IMR-90 (cell line): ENCODE results near the gene CYGB. TPM values are rescaled to one million over a fixed set of nuclear protein-coding genes. Genes with fewer than 3 reads are reported as not detected.

Experiments used
- ATAC-seq: fragments of 200-7000 bp; cut with Tn5 transposase; 2 replicates; pipeline ENCODE4 v1.9.1; 2020; ENCODE audit warnings: low read depth, mild to moderate bottlenecking, moderate library complexity
- BruUV-seq: library from RNA; stranded (reverse); fragments of 400-500 nt; replicated peaks from 2 replicates; lab custom pipeline; 2021; lab: Mats Ljungman, UMichigan
- CTCF ChIA-PET: fragments of 300-600 bp; formaldehyde crosslinking; extraction: SDS; loops from one replicate; lab custom pipeline; 2021; ENCODE audit warnings: antibody characterized with exemption; lab: Yijun Ruan, JAX
- POLR2A ChIA-PET: fragments of 300-600 bp; sonication (Branson Sonifier 250); formaldehyde crosslinking; loops from one replicate; lab custom pipeline; 2022; ENCODE audit warnings: antibody characterized with exemption; ENCODE audit not compliant: unreplicated experiment; lab: Charles Lee
- DNase-seq: peaks from one replicate; pipeline ENCODE4 v3.0.0; 2013
- H2AFZ ChIP-seq: replicated peaks from 2 replicates; pipeline ENCODE3; 2013; ENCODE audit warnings: low read length, mild to moderate bottlenecking; ENCODE audit not compliant: poor library complexity
- H2AK5ac ChIP-seq: 2 replicates; pipeline ENCODE4 v1.6.1; 2013; ENCODE audit warnings: low read depth, low read length, inconsistent platforms
- H2AK9ac ChIP-seq: replicated peaks from 2 replicates; pipeline ENCODE3; 2013; ENCODE audit warnings: mild to moderate bottlenecking, low read depth, low read length, moderate library complexity; ENCODE audit not compliant: poor library complexity
- H2BK120ac ChIP-seq: 2 replicates; pipeline ENCODE4 v1.6.1; 2013; ENCODE audit warnings: low read depth, low read length, inconsistent platforms
- H2BK15ac ChIP-seq: 3 replicates; pipeline ENCODE4 v1.6.1; 2013; ENCODE audit warnings: low read depth, low read length, inconsistent platforms
- H2BK20ac ChIP-seq: 2 replicates; pipeline ENCODE4 v1.6.1; 2013; ENCODE audit warnings: low read depth, mild to moderate bottlenecking, inconsistent platforms, low read length, moderate library complexity
- H2BK5ac ChIP-seq: 2 replicates; pipeline ENCODE4 v1.6.1; 2013; ENCODE audit warnings: mild to moderate bottlenecking, low read depth, low read length, inconsistent platforms; ENCODE audit not compliant: poor library complexity, severe bottlenecking
- H3K14ac ChIP-seq: replicated peaks from 2 replicates; pipeline ENCODE4 v1.6.1; 2013; ENCODE audit warnings: low read depth, low read length, inconsistent platforms
- H3K18ac ChIP-seq: 2 replicates; pipeline ENCODE4 v1.6.1; 2013; ENCODE audit warnings: low read depth, low read length, control low read depth
- H3K23ac ChIP-seq: 2 replicates; pipeline ENCODE4 v1.6.1; 2013; ENCODE audit warnings: low read depth, low read length, inconsistent platforms
- H3K27ac ChIP-seq: 2 replicates; pipeline ENCODE4 v1.5.1; 2013; ENCODE audit warnings: mild to moderate bottlenecking, control low read depth, low read length; ENCODE audit not compliant: insufficient read depth
- H3K27me3 ChIP-seq: 2 replicates; pipeline ENCODE4 v1.6.1; 2013; ENCODE audit warnings: low read length; ENCODE audit not compliant: control insufficient read depth, insufficient read depth
- H3K36me3 ChIP-seq: 2 replicates; pipeline ENCODE4 v1.6.1; 2013; ENCODE audit warnings: low read length, mixed read lengths; ENCODE audit not compliant: control insufficient read depth, insufficient read depth
- H3K4ac ChIP-seq: 2 replicates; pipeline ENCODE4 v1.6.1; 2013; ENCODE audit warnings: low read depth, low read length, inconsistent platforms
- H3K4me1 ChIP-seq: 2 replicates; pipeline ENCODE4 v1.6.1; 2013; ENCODE audit warnings: low read length, mixed read lengths; ENCODE audit not compliant: control insufficient read depth, insufficient read depth
- H3K4me2 ChIP-seq: 2 replicates; pipeline ENCODE4 v1.6.1; 2013; ENCODE audit warnings: low read depth, mild to moderate bottlenecking, control low read depth, low read length, moderate library complexity
- H3K4me3 ChIP-seq: 2 replicates; pipeline ENCODE4 v1.5.1; 2013; ENCODE audit warnings: low read depth, mild to moderate bottlenecking, control low read depth, low read length, moderate library complexity; ENCODE audit not compliant: insufficient read depth
- H3K56ac ChIP-seq: 2 replicates; pipeline ENCODE4 v1.6.1; 2013; ENCODE audit warnings: low read length, inconsistent platforms; ENCODE audit not compliant: insufficient read depth; ENCODE audit errors: extremely low read depth
- H3K79me1 ChIP-seq, 2 experiments: 2 replicates each; pipeline ENCODE4 v1.6.1; 2013; ENCODE audit warnings: low read length in 2 of 2, inconsistent platforms in 1 of 2, low read depth in 1 of 2
- H3K9ac ChIP-seq: 2 replicates; pipeline ENCODE4 v1.6.1; 2013; ENCODE audit warnings: low read depth, low read length, control low read depth
- H3K9me1 ChIP-seq: 2 replicates; pipeline ENCODE4 v1.6.1; 2013; ENCODE audit warnings: low read length, inconsistent platforms; ENCODE audit not compliant: insufficient read depth
- H3K9me3 ChIP-seq: 2 replicates; pipeline ENCODE4 v1.6.1; 2013; ENCODE audit warnings: low read length; ENCODE audit not compliant: control insufficient read depth, insufficient read depth
- H4K20me1 ChIP-seq: 2 replicates; pipeline ENCODE4 v1.6.1; 2013; ENCODE audit warnings: low read length, inconsistent platforms; ENCODE audit not compliant: insufficient read depth
- H4K5ac ChIP-seq: 2 replicates; pipeline ENCODE4 v1.6.1; 2013; ENCODE audit warnings: mild to moderate bottlenecking, low read depth, low read length, control low read depth
- H4K8ac ChIP-seq, 2 experiments: 2 replicates each; pipeline ENCODE4 v1.6.1; 2013; ENCODE audit warnings: low read depth in 2 of 2, low read length in 2 of 2, control low read depth in 1 of 2, inconsistent platforms in 1 of 2
- H4K91ac ChIP-seq: 2 replicates; pipeline ENCODE4 v1.6.1; 2013; ENCODE audit warnings: low read depth, low read length, inconsistent platforms; ENCODE audit not compliant: insufficient read depth
- BHLHE40 ChIP-seq: fragments of 150-350 bp; IDR thresholded peaks from 2 replicates; pipeline ENCODE4 v1.6.1; 2016; ENCODE audit warnings: mild to moderate bottlenecking, low read depth, low read length
- CEBPB ChIP-seq: IDR thresholded peaks from 2 replicates; pipeline ENCODE4 v1.6.1; 2012; ENCODE audit warnings: low read depth, low read length, improper control_type of control experiment
- CHD1 ChIP-seq: IDR thresholded peaks from 2 replicates; pipeline ENCODE4 v1.6.1; 2012; ENCODE audit warnings: low read depth, low read length, improper control_type of control experiment
- CTCF ChIP-seq: conservative IDR thresholded peaks from 2 replicates; pipeline ENCODE4 v1.5.1; 2012; ENCODE audit warnings: mild to moderate bottlenecking, low read depth, low read length, improper control_type of control experiment
- FOS ChIP-seq: fragments of 150-350 bp; IDR thresholded peaks from 2 replicates; pipeline ENCODE4 v1.6.1; 2016; ENCODE audit warnings: low read depth, low read length
- MAZ ChIP-seq: IDR thresholded peaks from 2 replicates; pipeline ENCODE4 v1.6.1; 2012; ENCODE audit warnings: low read depth, mild to moderate bottlenecking, low read length, improper control_type of control experiment, moderate library complexity, borderline replicate concordance
- MXI1 ChIP-seq: IDR thresholded peaks from 2 replicates; pipeline ENCODE4 v1.6.1; 2012; ENCODE audit warnings: low read depth, mild to moderate bottlenecking, low read length, moderate library complexity, borderline replicate concordance
- NFE2L2 ChIP-seq: fragments of 150-350 bp; IDR thresholded peaks from 2 replicates; pipeline ENCODE4 v1.6.1; 2016; ENCODE audit warnings: low read depth, mild to moderate bottlenecking, low read length
- POLR2A ChIP-seq: IDR thresholded peaks from 2 replicates; pipeline ENCODE4 v1.6.1; 2012; ENCODE audit warnings: mild to moderate bottlenecking, low read depth, low read length
- RAD21 ChIP-seq: IDR thresholded peaks from 2 replicates; pipeline ENCODE4 v1.6.1; 2012; ENCODE audit warnings: low read length, improper control_type of control experiment
- USF2 ChIP-seq: fragments of 150-350 bp; IDR thresholded peaks from 2 replicates; pipeline ENCODE4 v1.6.1; 2017; ENCODE audit warnings: mild to moderate bottlenecking, antibody characterized with exemption, low read length, low read depth
- WGBS, 2 experiments: methylation state at CpG; one replicate each; pipeline versions ENCODE4 v1.1.5 to v1.1.7; 2013; ENCODE audit warnings: missing lambda C conversion rate in 2 of 2; ENCODE audit not compliant: insufficient read length in 1 of 2; ENCODE audit errors: extremely low coverage in 2 of 2; 5-methylcytosine and 5-hydroxymethylcytosine counted together
- dilution Hi-C: fragments of 300-500 bp; cut with HindIII; formaldehyde crosslinking; loops from one replicate; pipeline ENCODE4 v1.14.3; 2018; ENCODE audit warnings: low sequenced_read_pairs; ENCODE audit not compliant: unreplicated experiment
- in situ Hi-C: fragments of 300-500 bp; cut with MboI; formaldehyde crosslinking; loops from 3 replicates; pipeline ENCODE4 v1.14.3; 2019; ENCODE audit warnings: low sequenced_read_pairs, inconsistent platforms, mixed read lengths
- intact Hi-C: fragments of 100-400 bp; cut with micrococcal nuclease; formaldehyde crosslinking; loops from 2 replicates; pipeline ENCODE4 v1.10.0; 2022
- polyA plus RNA-seq, 3 experiments: library from polyadenylated mRNA; depleted of rRNA; stranded (reverse); fragments of >200 nt; gene quantifications; 2 replicates each; pipeline ENCODE4 v1.2.3, GENCODE V29; 2012; ENCODE audit warnings: low replicate concordance in 1 of 3
- total RNA-seq: library from RNA; depleted of rRNA; stranded (reverse); fragments of >200 nt; gene quantifications from 2 replicates; pipeline ENCODE4 v1.2.3, GENCODE V29; 2012
- TF ChIP-seq, protein P1 (sequence below): fragments of 150-350 bp; IDR thresholded peaks from 2 replicates; pipeline ENCODE4 v1.6.1; 2016; ENCODE audit warnings: low read depth, mild to moderate bottlenecking, low read length, moderate library complexity, borderline replicate concordance

The CYGB gene
- total and polyA plus RNA-seq, 2 of the 4 experiments (the other 2 are of a cell fraction), result 1.3 to 2.9 TPM

DNA sequence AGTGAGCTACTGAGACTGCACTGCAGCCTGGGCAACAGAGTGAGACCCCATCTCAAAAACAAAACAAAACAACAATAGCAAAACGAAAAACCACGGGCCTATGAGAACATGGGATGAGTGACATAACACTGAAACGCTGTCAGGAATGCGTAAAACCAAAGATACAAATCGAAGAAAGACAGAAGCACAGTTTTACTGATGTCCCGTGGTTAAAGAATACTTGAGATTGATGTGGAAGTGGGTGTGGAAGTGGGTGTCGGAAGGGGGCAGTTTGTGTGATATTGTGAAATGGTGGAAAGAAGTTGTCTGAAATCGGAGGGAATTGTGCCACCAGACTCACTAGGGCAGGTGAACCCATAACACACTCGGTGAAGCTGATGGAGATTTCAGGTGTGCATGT, 38.7 kb upstream of the CYGB start:
- 86% methylated on average over 5 of the region's 9 CpGs; no CpG with 5 or more reads in 1 of the 2 experiments for WGBS, 2 experiments
- no peaks in the 10 kb centered on the region for H3K9me3 ChIP-seq
- no peak overlapping the region for H2BK15ac ChIP-seq
- H2BK120ac ChIP-seq, result no peak overlapping the region
- no peak overlapping the region for H2BK5ac ChIP-seq
- H2BK20ac ChIP-seq, result no peak overlapping the region
- no peaks in the 10 kb centered on the region for H3K79me1 ChIP-seq
- H3K27ac ChIP-seq, result no peak overlapping the region
- DNase-seq (no peak), ATAC-seq (no peak)
- H3K18ac ChIP-seq, result no peak overlapping the region
- no peak overlapping the region for H3K23ac ChIP-seq
- no peak overlapping the region for H4K5ac ChIP-seq
- H3K4ac ChIP-seq, result no peak overlapping the region
- dilution Hi-C loops (no loop called here), intact Hi-C loops (no loop called here), in situ Hi-C loops (no loop called here)
- no peak overlapping the region for H3K9ac ChIP-seq
- H3K36me3 ChIP-seq, result no peaks in the 10 kb centered on the region
- TF ChIP-seq CEBPB (no peak), MXI1 (no peak), CHD1 (no peak), RAD21 (no peak), USF2 (no peak), NFE2L2 (no peak), BHLHE40 (no peak), MAZ (no peak), POLR2A (no peak), CTCF (no peak), FOS (no peak)
- TF ChIP-seq, protein P1, sequence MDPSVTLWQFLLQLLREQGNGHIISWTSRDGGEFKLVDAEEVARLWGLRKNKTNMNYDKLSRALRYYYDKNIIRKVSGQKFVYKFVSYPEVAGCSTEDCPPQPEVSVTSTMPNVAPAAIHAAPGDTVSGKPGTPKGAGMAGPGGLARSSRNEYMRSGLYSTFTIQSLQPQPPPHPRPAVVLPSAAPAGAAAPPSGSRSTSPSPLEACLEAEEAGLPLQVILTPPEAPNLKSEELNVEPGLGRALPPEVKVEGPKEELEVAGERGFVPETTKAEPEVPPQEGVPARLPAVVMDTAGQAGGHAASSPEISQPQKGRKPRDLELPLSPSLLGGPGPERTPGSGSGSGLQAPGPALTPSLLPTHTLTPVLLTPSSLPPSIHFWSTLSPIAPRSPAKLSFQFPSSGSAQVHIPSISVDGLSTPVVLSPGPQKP, result no peak
- H4K8ac ChIP-seq, result no peak overlapping the region
- no peaks in the 10 kb centered on the region for H4K20me1 ChIP-seq
- ChIA-PET POLR2A (no interaction called here), CTCF (no interaction called here)
- BruUV-seq, result no TSS peak
- peak overlapping the region; percentile 50; the same call in 1 of the 2 replicates for H2AK5ac ChIP-seq
- no peak overlapping the region for H3K56ac ChIP-seq
- peaks cover 3% of the 10 kb centered on the region; the same call in 1 of the 2 replicates for H3K9me1 ChIP-seq
- no peak overlapping the region for H3K14ac ChIP-seq
- H4K91ac ChIP-seq, result no peak overlapping the region
- peaks cover 2% of the 10 kb centered on the region; the same call in 1 of the 2 replicates for H3K4me1 ChIP-seq
- no peak overlapping the region for H2AFZ ChIP-seq
- H3K27me3 ChIP-seq, result no peaks in the 10 kb centered on the region
- H2AK9ac ChIP-seq, result no peak overlapping the region
- no peak overlapping the region for H3K4me3 ChIP-seq
- H3K4me2 ChIP-seq, result no peak overlapping the region
